ENCODE measurements around the gene CUZD1. TPM values are rescaled to one million over a fixed set of nuclear protein-coding genes. Genes with fewer than 3 reads are reported as not detected.

The CUZD1 gene
- total and polyA plus RNA-seq, 2 of the 13 experiments (the other 11 are each of a cell fraction or from before 2014, with no cell fraction given): 0.22 to 0.29 TPM

GRCh38 chr10:122796796-122797195, 48.9 kb downstream of the CUZD1 start:
- ChIA-PET CTCF (ENCODE audit: low intra/inter-chr PET ratio, low total read pairs) (no interaction called here), POLR2A (no interaction called here)
- peaks cover 0 to 3% of the 10 kb centered on the region in 2 experiments; a peak in 2 of 5 replicates for H3K27me3 ChIP-seq (ENCODE audit: control insufficient read depth in 1 of 2, insufficient read depth in 2 of 2, low read length in 2 of 2)
- intact Hi-C loops (cut with micrococcal nuclease; ENCODE audit: unreplicated experiment): no loop called here
- no peaks in the 10 kb centered on the region for H4K20me1 ChIP-seq (ENCODE audit: insufficient read depth, low read length)
- DNase-seq (ENCODE audit: low spot score): no peak
- no peak overlapping the region for H3K9ac ChIP-seq (ENCODE audit: insufficient read depth, low read depth, low read length)
- no peaks in the 10 kb centered on the region for H3K36me3 ChIP-seq (replicated peaks in 1 of 2; ENCODE audit: control insufficient read depth in 1 of 2, insufficient read depth in 2 of 2, low read length in 2 of 2)
- no peaks in the 10 kb centered on the region for H3K4me1 ChIP-seq (ENCODE audit: insufficient read depth, low read length)
- no TSS peak for BruUV-seq (replicated peaks)
- 0% methylated on average over 2 of the region's 2 CpGs for WGBS (ENCODE audit: low lambda C conversion rate)
- H3K4me2 ChIP-seq (ENCODE audit: low read depth, low read length): no peak overlapping the region
- no peak for FAIRE-seq
- no peak overlapping the region for H2AFZ ChIP-seq (ENCODE audit: low read length)
- no peak overlapping the region for H3K27ac ChIP-seq (ENCODE audit: extremely low read length, insufficient read depth, low read length)
- in situ Hi-C loops (cut with HindIII; ENCODE audit: extremely low pct_ligation_motif_present, low pct_unique_long_range_greater_than_20kb): no loop called here
- ATAC-seq: no peak
- no peak overlapping the region for H3K4me3 ChIP-seq (replicated peaks in 1 of 3; ENCODE audit: insufficient read depth in 1 of 3, low read depth in 2 of 3, low read length in 3 of 3)
- H3K79me2 ChIP-seq (ENCODE audit: insufficient read depth, low read length): no peaks in the 10 kb centered on the region
- TF ChIP-seq, protein P1, sequence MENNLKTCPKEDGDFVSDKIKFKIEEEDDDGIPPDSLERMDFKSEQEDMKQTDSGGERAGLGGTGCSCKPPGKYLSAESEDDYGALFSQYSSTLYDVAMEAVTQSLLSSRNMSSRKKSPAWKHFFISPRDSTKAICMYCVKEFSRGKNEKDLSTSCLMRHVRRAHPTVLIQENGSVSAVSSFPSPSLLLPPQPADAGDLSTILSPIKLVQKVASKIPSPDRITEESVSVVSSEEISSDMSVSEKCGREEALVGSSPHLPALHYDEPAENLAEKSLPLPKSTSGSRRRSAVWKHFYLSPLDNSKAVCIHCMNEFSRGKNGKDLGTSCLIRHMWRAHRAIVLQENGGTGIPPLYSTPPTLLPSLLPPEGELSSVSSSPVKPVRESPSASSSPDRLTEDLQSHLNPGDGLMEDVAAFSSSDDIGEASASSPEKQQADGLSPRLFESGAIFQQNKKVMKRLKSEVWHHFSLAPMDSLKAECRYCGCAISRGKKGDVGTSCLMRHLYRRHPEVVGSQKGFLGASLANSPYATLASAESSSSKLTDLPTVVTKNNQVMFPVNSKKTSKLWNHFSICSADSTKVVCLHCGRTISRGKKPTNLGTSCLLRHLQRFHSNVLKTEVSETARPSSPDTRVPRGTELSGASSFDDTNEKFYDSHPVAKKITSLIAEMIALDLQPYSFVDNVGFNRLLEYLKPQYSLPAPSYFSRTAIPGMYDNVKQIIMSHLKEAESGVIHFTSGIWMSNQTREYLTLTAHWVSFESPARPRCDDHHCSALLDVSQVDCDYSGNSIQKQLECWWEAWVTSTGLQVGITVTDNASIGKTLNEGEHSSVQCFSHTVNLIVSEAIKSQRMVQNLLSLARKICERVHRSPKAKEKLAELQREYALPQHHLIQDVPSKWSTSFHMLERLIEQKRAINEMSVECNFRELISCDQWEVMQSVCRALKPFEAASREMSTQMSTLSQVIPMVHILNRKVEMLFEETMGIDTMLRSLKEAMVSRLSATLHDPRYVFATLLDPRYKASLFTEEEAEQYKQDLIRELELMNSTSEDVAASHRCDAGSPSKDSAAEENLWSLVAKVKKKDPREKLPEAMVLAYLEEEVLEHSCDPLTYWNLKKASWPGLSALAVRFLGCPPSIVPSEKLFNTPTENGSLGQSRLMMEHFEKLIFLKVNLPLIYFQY (CRISPR knock-in tag; IDR thresholded peaks at IDR 0.05; ENCODE audit: borderline replicate concordance): no peak
- no peak for TF ChIP-seq NFIC (IDR thresholded peaks at IDR 0.05; ENCODE audit: low read length)
- no peak for TF ChIP-seq IKZF1 (IDR thresholded peaks at IDR 0.05)
- TF ChIP-seq POLR2AphosphoS2 (IDR thresholded peaks at IDR 0.05; ENCODE audit: low read depth, low read length): no peak
- no peak for TF ChIP-seq ZNF589 (CRISPR knock-in tag; conservative IDR thresholded peaks at IDR 0.05)
- TF ChIP-seq, protein P2, sequence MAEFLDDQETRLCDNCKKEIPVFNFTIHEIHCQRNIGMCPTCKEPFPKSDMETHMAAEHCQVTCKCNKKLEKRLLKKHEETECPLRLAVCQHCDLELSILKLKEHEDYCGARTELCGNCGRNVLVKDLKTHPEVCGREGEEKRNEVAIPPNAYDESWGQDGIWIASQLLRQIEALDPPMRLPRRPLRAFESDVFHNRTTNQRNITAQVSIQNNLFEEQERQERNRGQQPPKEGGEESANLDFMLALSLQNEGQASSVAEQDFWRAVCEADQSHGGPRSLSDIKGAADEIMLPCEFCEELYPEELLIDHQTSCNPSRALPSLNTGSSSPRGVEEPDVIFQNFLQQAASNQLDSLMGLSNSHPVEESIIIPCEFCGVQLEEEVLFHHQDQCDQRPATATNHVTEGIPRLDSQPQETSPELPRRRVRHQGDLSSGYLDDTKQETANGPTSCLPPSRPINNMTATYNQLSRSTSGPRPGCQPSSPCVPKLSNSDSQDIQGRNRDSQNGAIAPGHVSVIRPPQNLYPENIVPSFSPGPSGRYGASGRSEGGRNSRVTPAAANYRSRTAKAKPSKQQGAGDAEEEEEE (CRISPR knock-in tag; IDR thresholded peaks at IDR 0.05; ENCODE audit: borderline replicate concordance): no peak
- no peak for TF ChIP-seq SAP130 (CRISPR knock-in tag; IDR thresholded peaks at IDR 0.05; ENCODE audit: low read depth)
- no peak for TF ChIP-seq ZFP36 (IDR thresholded peaks at IDR 0.05; ENCODE audit: borderline replicate concordance, low read depth, low read length, partially characterized antibody)
- no peaks in the 10 kb centered on the region for H3K9me3 ChIP-seq (ENCODE audit: low read length)
